Ishikawa (cell line): ENCODE results near the gene PPME1.

ENCODE experiments used
- CEBPB ChIP-seq: IDR thresholded peaks from 2 replicates; pipeline ENCODE4 v1.6.1; 2012
- CREB1 ChIP-seq: IDR thresholded peaks from 2 replicates; pipeline ENCODE4 v1.6.1; 2012; ENCODE audit warnings: low read depth
- EGR1 ChIP-seq: IDR thresholded peaks from 2 replicates; pipeline ENCODE4 v1.6.1; 2012
- EP300 ChIP-seq: IDR thresholded peaks from 2 replicates; pipeline ENCODE4 v1.6.1; 2012; ENCODE audit warnings: borderline replicate concordance
- FOXM1 ChIP-seq: IDR thresholded peaks from 2 replicates; pipeline ENCODE4 v1.6.1; 2012; ENCODE audit warnings: low read depth, borderline replicate concordance
- MAX ChIP-seq: IDR thresholded peaks from 2 replicates; pipeline ENCODE4 v1.6.1; 2012
- NFIC ChIP-seq: IDR thresholded peaks from 2 replicates; pipeline ENCODE4 v1.6.1; 2012
- RAD21 ChIP-seq: IDR thresholded peaks from 2 replicates; pipeline ENCODE4 v1.6.1; 2012; ENCODE audit warnings: low read depth
- REST ChIP-seq: IDR thresholded peaks from 2 replicates; pipeline ENCODE4 v1.6.1; 2012; ENCODE audit warnings: low read depth, mild to moderate bottlenecking
- TAF1 ChIP-seq: IDR thresholded peaks from 2 replicates; pipeline ENCODE4 v1.6.1; 2012; ENCODE audit warnings: low read depth, mild to moderate bottlenecking
- TCF12 ChIP-seq: IDR thresholded peaks from 2 replicates; pipeline ENCODE4 v1.6.1; 2012; ENCODE audit warnings: low read depth
- TEAD4 ChIP-seq: IDR thresholded peaks from 2 replicates; pipeline ENCODE4 v1.6.1; 2012
- USF1 ChIP-seq: IDR thresholded peaks from 2 replicates; pipeline ENCODE4 v1.6.1; 2012
- YY1 ChIP-seq: IDR thresholded peaks from 2 replicates; pipeline ENCODE4 v1.6.1; 2012; ENCODE audit warnings: low read depth
- ZBTB7A ChIP-seq: IDR thresholded peaks from 2 replicates; pipeline ENCODE4 v1.6.1; 2012; ENCODE audit warnings: low read depth

Gene PPME1

GRCh38 chr11:74282421-74282820, 111.3 kb downstream of the PPME1 start:
- TF ChIP-seq TEAD4 (no peak), EGR1 (no peak), USF1 (no peak), RAD21 (no peak), YY1 (no peak), CEBPB (no peak), TCF12 (no peak), FOXM1 (no peak), MAX (no peak), ZBTB7A (no peak), EP300 (no peak), CREB1 (no peak), TAF1 (no peak), NFIC (no peak), REST (no peak)

- no peak for TF ChIP-seq TAF1
- no peak for TF ChIP-seq EP300
- TF ChIP-seq ZBTB7A, result no peak
- TF ChIP-seq USF1, result no peak
- no peak for TF ChIP-seq RAD21
- no peak for TF ChIP-seq FOXM1
- no peak for TF ChIP-seq EGR1
- TF ChIP-seq TCF12, result no peak
- no peak for TF ChIP-seq TEAD4
- TF ChIP-seq YY1, result no peak
- no peak for TF ChIP-seq NFIC
- TF ChIP-seq REST, result no peak
- no peak for TF ChIP-seq CEBPB
- TF ChIP-seq MAX, result no peak
- no peak for TF ChIP-seq CREB1
Observed at GRCh38 chr11:74282914-74283371, 111.9 kb downstream of the PPME1 start.

- TF ChIP-seq REST (no peak), TCF12 (no peak), CEBPB (no peak), CREB1 (no peak), FOXM1 (no peak), ZBTB7A (no peak), MAX (no peak), EP300 (no peak), YY1 (no peak), TEAD4 (no peak), NFIC (no peak), RAD21 (no peak), EGR1 (no peak), TAF1 (no peak), USF1 (no peak)
Observed at GRCh38 chr11:74283580-74284180, 112.6 kb downstream of the PPME1 start.
